ENCODE results near the gene STAM. TPM values are rescaled to one million over a fixed set of nuclear protein-coding genes. Genes with fewer than 3 reads are reported as not detected.

Gene STAM
- total and polyA plus RNA-seq, 7 donors = 5.4 to 19.3 (median 13.7) TPM

- intact Hi-C loops (cut with DNase I) = loop anchor here (1.0 to 5.0 kb wide), 2 partner anchors 28 to 37 kb away; no protein-coding TSS in a partner anchor
- DNase-seq = no peak
- no peaks in the 10 kb centered on the region for H3K27me3 ChIP-seq
- H3K4me1 ChIP-seq = peaks cover 0 to 50% (median 32%) of the 10 kb centered on the region in 4 donors
- H3K4me3 ChIP-seq = peak overlapping the region; percentile 59 to 73 (median 69)
- H3K27ac ChIP-seq = peak overlapping the region; percentile 86 to 97 (median 91)
- no peaks in the 10 kb centered on the region for H3K36me3 ChIP-seq
- no peaks in the 10 kb centered on the region for H3K9me3 ChIP-seq
- TF ChIP-seq POLR2A (IDR thresholded peaks at IDR 0.05) (no peak), EP300 (IDR thresholded peaks at IDR 0.05) (no peak), POLR2AphosphoS5 (IDR thresholded peaks at IDR 0.05) (no peak), CTCF (IDR thresholded peaks at IDR 0.05) (no peak)
- 0 to 2% methylated on average over 9 of the region's 9 CpGs for WGBS, 2 donors
Measured at GRCh38 chr10:17644485-17644943, 563 bp downstream of the STAM start.

- 20 to 48% methylated on average over 6 of the region's 6 CpGs for WGBS, 2 donors
- Histone ChIP-seq H3K36me3 (no peaks in the 10 kb centered on the region), H3K4me3 (peak overlapping the region in 2 of 4 donors; percentile 59 to 70), H3K9me3 (no peaks in the 10 kb centered on the region), H3K4me1 (peaks cover 0 to 60% (median 35%) of the 10 kb centered on the region in 4 donors), H3K27me3 (no peaks in the 10 kb centered on the region), H3K27ac (peak overlapping the region in 1 of 4 donors; percentile 97)
- intact Hi-C loops (cut with DNase I) = no loop called here
- no peak for DNase-seq
- TF ChIP-seq POLR2AphosphoS5 (IDR thresholded peaks at IDR 0.05) = no peak
- TF ChIP-seq POLR2A (IDR thresholded peaks at IDR 0.05) = no peak
- TF ChIP-seq EP300 (IDR thresholded peaks at IDR 0.05) = no peak
- no peak for TF ChIP-seq CTCF (IDR thresholded peaks at IDR 0.05)
Measured at GRCh38 chr10:17645621-17646345, 1.8 kb downstream of the STAM start.

- WGBS, 2 donors = 66 to 85% methylated on average over 3 of the region's 3 CpGs
- TF ChIP-seq POLR2AphosphoS5 (IDR thresholded peaks at IDR 0.05) = no peak
- no peak for TF ChIP-seq CTCF (IDR thresholded peaks at IDR 0.05)
- no peak for TF ChIP-seq EP300 (IDR thresholded peaks at IDR 0.05)
- TF ChIP-seq POLR2A (IDR thresholded peaks at IDR 0.05) = no peak
- no peaks in the 10 kb centered on the region for H3K27me3 ChIP-seq
- no peak overlapping the region for H3K27ac ChIP-seq
- no peaks in the 10 kb centered on the region for H3K9me3 ChIP-seq
- H3K36me3 ChIP-seq = no peaks in the 10 kb centered on the region
- intact Hi-C loops (cut with DNase I) = no loop called here
- no peak for DNase-seq
- H3K4me3 ChIP-seq = no peak overlapping the region
- peaks cover 0 to 74% (median 35%) of the 10 kb centered on the region in 4 donors for H3K4me1 ChIP-seq
Measured at GRCh38 chr10:17647326-17647725, 3.4 kb downstream of the STAM start.

- H3K4me3 ChIP-seq = no peak overlapping the region
- intact Hi-C loops (cut with DNase I) = no loop called here
- no peak overlapping the region for H3K27ac ChIP-seq
- DNase-seq = no peak
- WGBS, 2 donors = 67 to 88% methylated on average over 10 of the region's 10 CpGs
- H3K4me1 ChIP-seq = peaks cover 0 to 67% (median 27%) of the 10 kb centered on the region in 4 donors
- TF ChIP-seq CTCF (IDR thresholded peaks at IDR 0.05) = no peak
- no peak for TF ChIP-seq POLR2A (IDR thresholded peaks at IDR 0.05)
- no peak for TF ChIP-seq POLR2AphosphoS5 (IDR thresholded peaks at IDR 0.05)
- no peak for TF ChIP-seq EP300 (IDR thresholded peaks at IDR 0.05)
- H3K27me3 ChIP-seq = no peaks in the 10 kb centered on the region
- no peaks in the 10 kb centered on the region for H3K36me3 ChIP-seq
- no peaks in the 10 kb centered on the region for H3K9me3 ChIP-seq
Measured at GRCh38 chr10:17648243-17649035, 4.5 kb downstream of the STAM start.
